ENCODE measurements around the gene B9D1. TPM values are rescaled to one million over a fixed set of nuclear protein-coding genes. Genes with fewer than 3 reads are reported as not detected.
A peak's percentile ranks its signal among the peaks of the same experiment; 100 is the strongest.

B9D1 gene
- total RNA-seq, 1 donor from 2014 or later: 5.9 TPM

- intact Hi-C loops (cut with micrococcal nuclease): no loop called here
- ATAC-seq (peak; percentile 3), DNase-seq (no peak)
These were observed 16.2 kb upstream of the B9D1 start, which contains the start of gene MAPK7 for GRCh38 chr17:19378416-19379360. MAPK7 (plus strand) TSS chr17:19378498; CDS start chr17:19378901, 403 bp downstream.

- peak; percentile 93 for ATAC-seq
- peak; percentile 99 for DNase-seq
- intact Hi-C loops (cut with micrococcal nuclease): no loop called here
These were observed 15.3 kb upstream of the B9D1 start for GRCh38 chr17:19377602-19378415.

- intact Hi-C loops (cut with micrococcal nuclease): no loop called here
- no peak for ATAC-seq
- DNase-seq: no peak
These were observed 14.3 kb upstream of the B9D1 start for GRCh38 chr17:19376811-19377210.

GRCh38 chr17:19375732-19376131 lies 13.2 kb upstream of the B9D1 start:
- intact Hi-C loops (cut with micrococcal nuclease): no loop called here
- DNase-seq: no peak
- no peak for ATAC-seq

- intact Hi-C loops (cut with micrococcal nuclease): no loop called here
- ATAC-seq (no peak), DNase-seq (no peak)
These were observed 11.6 kb upstream of the B9D1 start for GRCh38 chr17:19374136-19374535.

- intact Hi-C loops (cut with micrococcal nuclease): no loop called here
- no peak for ATAC-seq
- DNase-seq: no peak
These were observed 10.5 kb upstream of the B9D1 start for GRCh38 chr17:19372866-19373504.

- ATAC-seq: no peak
- intact Hi-C loops (cut with micrococcal nuclease): no loop called here
- no peak for DNase-seq
These were observed 9.9 kb upstream of the B9D1 start for GRCh38 chr17:19372439-19372838.

GRCh38 chr17:19372011-19372370 lies 9.5 kb upstream of the B9D1 start:
- intact Hi-C loops (cut with micrococcal nuclease): no loop called here
- ATAC-seq (no peak), DNase-seq (no peak)

GRCh38 chr17:19371259-19372010 lies 8.9 kb upstream of the B9D1 start:
- ATAC-seq: no peak
- no peak for DNase-seq
- intact Hi-C loops (cut with micrococcal nuclease): no loop called here

- intact Hi-C loops (cut with micrococcal nuclease): no loop called here
- peak; percentile 83 for ATAC-seq
- peak; percentile 69 for DNase-seq
These were observed 8.0 kb upstream of the B9D1 start for GRCh38 chr17:19370493-19370960.

- intact Hi-C loops (cut with micrococcal nuclease): no loop called here
- no peak for DNase-seq
- peak; percentile 65 for ATAC-seq
These were observed 7.4 kb upstream of the B9D1 start for GRCh38 chr17:19369846-19370492.

GRCh38 chr17:19369107-19369778 lies 6.7 kb upstream of the B9D1 start:
- ATAC-seq: no peak
- intact Hi-C loops (cut with micrococcal nuclease): no loop called here
- no peak for DNase-seq

- no peak for ATAC-seq
These were observed 5.7 kb upstream of the B9D1 start for GRCh38 chr17:19368229-19368628.

GRCh38 chr17:19366637-19366972 lies 4.1 kb upstream of the B9D1 start:
- ATAC-seq (no peak), DNase-seq (no peak)
- intact Hi-C loops (cut with micrococcal nuclease): no loop called here

More at GRCh38 chr17:19368229-19368628, 5.7 kb upstream of the B9D1 start:
- DNase-seq: no peak
- intact Hi-C loops (cut with micrococcal nuclease): no loop called here

GRCh38 chr17:19365833-19366636 lies 3.5 kb upstream of the B9D1 start:
- DNase-seq (no peak), ATAC-seq (no peak)
- intact Hi-C loops (cut with micrococcal nuclease): no loop called here

- intact Hi-C loops (cut with micrococcal nuclease): no loop called here
- ATAC-seq (no peak), DNase-seq (no peak)
These were observed 2.9 kb upstream of the B9D1 start for GRCh38 chr17:19365499-19365817.

Measured in left ventricle myocardium superior (tissue), 1 donor.